HG02981 (cell line): ENCODE measurements around the gene RFTN2.
A peak's percentile ranks its signal among the peaks of the same experiment; 100 is the strongest.
"Not testable (repeated sequence)": the region's sequence is repeated elsewhere in the genome, so short reads cannot be mapped to it uniquely, and the experiment has no call there.

Experiments used
- ATAC-seq: cut with Tn5 transposase; IDR thresholded peaks from one replicate; pipeline ENCODE4 v1.9.1; 2021; ENCODE audit warnings: mild to moderate bottlenecking, moderate library complexity; ENCODE audit not compliant: unreplicated experiment

RFTN2 gene

DNA sequence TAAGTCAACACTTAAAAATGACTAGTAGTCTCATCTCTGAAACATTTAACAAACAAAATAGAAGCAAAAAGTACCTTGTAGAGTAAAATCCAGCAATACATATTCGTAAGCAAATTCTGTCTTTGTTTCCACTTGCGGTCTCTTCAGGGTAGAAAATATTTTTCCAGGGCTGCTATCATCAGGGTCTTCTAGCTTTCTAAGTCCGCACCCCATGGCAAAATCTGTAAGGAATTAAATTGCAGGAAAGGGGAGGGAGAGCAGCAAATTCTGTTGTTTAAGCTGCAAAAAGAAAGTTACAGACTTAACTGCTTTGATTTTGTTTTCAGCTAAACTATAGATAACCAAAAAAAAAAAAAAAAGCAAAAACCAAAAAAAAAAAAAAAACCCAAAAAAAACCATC, at the start of gene RFTN2:
Gene RFTN2 (minus strand): TSS at position 342 of the 400 bp plus-strand sequence. CDS start 129 bp downstream, at position 213.
- ATAC-seq, result no peak

DNA sequence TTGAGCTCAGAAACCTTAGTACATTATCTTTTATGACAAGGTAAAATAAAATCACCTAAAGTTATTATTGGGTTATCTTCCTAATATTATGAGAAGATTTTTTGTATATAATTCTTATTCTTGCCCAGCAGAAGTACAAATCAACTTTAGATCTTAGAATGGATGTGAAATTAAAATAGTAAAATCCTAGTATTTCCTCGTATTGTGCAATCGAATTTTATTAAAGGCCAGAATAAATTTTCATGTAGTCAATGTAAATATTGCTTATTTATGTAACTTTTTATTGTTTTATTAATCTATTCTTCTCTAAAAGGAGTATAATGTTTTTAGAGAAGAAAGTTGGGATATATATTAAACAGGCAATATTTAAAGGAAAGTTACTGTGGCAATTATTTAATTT, 42.5 kb upstream of the RFTN2 start:
- no peak for ATAC-seq

DNA sequence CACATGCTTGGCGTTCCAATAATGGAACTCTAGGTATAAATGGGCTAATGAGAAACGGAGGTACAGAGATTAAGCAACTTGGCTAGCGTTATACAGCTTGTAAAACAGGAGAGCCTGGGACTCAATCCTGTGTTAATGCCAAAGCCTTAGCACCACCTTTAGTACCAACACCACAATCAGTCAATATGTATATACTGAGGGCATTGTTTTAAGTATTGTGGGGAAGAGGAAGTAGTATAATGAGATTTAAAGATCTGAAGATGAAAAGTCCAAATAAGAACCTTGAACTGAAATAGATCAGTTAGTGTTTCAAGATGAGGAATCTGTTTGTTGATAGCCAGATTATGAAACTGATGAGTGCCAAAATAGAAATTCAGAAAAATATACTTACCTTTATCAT, 37.9 kb upstream of the RFTN2 start:
- ATAC-seq, result no peak

- ATAC-seq, result no peak
These were observed 36.2 kb upstream of the RFTN2 start for GRCh38 chr2:197711578-197711977.

GRCh38 chr2:197710424-197711042, 35.1 kb upstream of the RFTN2 start:
- ATAC-seq, result peak; percentile 93

DNA sequence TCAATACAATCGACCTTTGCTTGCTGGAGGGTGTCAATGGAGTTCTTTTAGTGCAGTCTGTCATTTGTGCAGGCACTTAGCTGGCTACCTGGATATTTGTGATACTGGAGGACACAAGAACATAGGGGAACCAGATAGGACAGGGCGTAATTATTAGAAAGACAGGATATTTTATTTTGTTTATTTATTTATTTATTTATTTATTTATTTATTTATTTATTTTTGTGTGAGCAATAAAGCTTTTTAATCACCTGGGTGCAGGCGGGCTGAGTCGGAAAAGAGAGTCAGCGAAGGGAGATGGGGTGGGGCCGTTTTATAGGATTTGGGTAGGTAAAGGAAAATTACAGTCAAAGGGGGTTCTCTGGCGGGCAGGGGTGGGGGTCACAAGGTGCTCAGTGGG, 33.8 kb upstream of the RFTN2 start:
- not testable (repeated sequence) for ATAC-seq

- no peak for ATAC-seq
These were observed 32.9 kb upstream of the RFTN2 start for GRCh38 chr2:197708331-197708730.

- ATAC-seq, result no peak
These were observed 32.2 kb upstream of the RFTN2 start for GRCh38 chr2:197707316-197708213.

DNA sequence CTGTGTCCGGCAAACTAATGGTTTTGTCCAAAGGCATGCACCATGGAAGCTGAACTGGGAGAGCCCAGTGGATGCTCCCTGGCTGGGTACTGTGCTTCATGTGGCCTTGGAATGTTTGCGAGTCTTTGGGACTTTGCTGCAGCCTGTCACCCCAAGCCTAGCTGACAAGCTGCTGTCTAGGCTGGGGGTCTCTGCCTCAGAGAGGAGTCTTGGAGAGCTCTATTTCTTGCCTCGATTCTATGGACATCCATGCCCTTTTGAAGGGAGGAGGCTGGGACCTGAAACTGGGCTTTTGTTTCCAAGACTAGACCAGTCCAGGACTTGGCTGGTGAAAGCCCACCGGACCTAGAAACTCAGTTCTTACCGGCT, 31.4 kb upstream of the RFTN2 start:
- ATAC-seq, result no peak

- no peak for ATAC-seq
These were observed 30.8 kb upstream of the RFTN2 start for GRCh38 chr2:197705912-197706838.

DNA sequence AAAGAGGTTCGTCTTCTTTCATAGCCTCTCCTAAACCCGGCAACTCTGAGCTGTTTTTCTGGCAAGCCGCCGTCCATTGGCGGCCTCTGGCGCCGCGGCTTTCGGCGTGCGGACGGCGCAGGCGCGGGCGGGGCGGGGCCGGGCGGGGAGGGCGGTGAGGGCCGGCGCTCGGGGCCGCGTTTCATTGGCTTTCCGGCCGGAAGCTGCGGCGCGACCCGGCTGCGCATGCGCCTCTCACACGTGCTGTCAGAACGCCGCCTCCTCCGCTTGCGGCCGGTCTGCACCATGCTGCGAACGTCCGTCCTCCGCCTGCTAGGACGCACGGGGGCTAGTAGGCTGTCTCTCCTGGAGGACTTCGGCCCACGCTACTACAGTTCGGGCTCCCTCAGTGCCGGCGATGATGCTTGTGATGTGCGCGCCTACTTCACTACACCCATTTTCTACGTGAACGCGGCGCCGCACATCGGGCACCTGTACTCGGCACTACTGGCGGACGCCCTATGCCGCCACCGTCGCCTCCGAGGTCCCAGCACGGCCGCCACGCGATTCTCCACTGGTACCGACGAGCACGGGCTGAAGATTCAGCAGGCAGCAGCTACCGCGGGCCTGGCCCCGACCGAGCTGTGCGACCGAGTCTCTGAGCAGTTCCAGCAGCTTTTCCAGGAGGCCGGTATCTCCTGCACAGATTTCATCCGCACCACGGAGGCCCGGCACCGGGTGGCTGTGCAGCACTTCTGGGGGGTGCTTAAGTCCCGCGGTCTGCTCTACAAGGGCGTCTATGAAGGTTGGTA, 29.9 kb upstream of the RFTN2 start, which contains the start of gene MARS2:
Gene MARS2 (plus strand): TSS at position 249 of the 791 bp plus-strand sequence. CDS start 37 bp downstream, at position 286.
- ATAC-seq, result peak; percentile 89

- ATAC-seq, result peak; percentile 27
These were observed 29.2 kb upstream of the RFTN2 start for GRCh38 chr2:197704434-197705120.

DNA sequence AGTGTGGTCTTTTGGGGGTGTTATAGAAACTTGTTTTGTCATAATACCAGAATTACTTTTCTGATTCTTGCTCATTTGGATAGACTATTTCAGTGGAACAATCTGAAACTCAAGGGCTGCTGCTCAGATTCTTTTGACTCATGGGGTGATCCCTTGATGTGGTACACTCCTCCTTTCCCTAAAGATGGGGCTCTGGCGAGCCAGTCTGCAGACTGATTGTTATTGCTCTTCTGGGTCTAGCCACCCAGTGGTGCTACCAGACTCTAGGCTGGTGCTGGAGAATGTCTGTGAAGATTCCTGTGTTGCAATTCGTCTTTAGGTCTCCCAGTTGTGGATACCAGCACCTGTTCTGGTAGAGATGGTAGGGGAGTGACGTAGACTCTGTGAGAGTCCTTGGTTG, 25.6 kb upstream of the RFTN2 start:
- no peak for ATAC-seq

- not testable (repeated sequence) for ATAC-seq
These were observed 24.3 kb upstream of the RFTN2 start for GRCh38 chr2:197699724-197700123.

- ATAC-seq, result not testable (repeated sequence)
These were observed 21.2 kb upstream of the RFTN2 start for GRCh38 chr2:197696571-197696970.

- ATAC-seq, result not testable (repeated sequence)
These were observed 20.6 kb upstream of the RFTN2 start for GRCh38 chr2:197695971-197696370.

DNA sequence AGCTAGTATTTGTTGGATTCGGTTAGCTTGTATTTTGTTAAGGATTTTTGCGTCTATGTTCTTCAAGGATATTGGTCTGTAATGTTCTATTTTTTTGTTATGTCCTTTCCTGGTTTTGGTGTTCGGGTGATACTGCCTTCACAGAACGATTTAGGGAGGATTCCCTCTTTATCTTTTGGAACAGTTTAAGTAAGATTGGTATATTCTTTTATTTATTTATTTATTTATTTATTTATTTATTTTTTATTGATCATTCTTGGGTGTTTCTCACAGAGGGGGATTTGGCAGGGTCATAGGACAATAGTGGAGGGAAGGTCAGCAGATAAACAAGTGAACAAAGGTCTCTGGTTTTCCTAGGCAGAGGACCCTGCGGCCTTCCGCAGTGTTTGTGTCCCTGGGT, 19.8 kb upstream of the RFTN2 start:
- ATAC-seq, result not testable (repeated sequence)

- ATAC-seq, result no peak
These were observed 2.1 kb upstream of the RFTN2 start for GRCh38 chr2:197677483-197677882.

- ATAC-seq, result no peak
These were observed 1.7 kb upstream of the RFTN2 start for GRCh38 chr2:197677056-197677455.
